DMS 273 (cell line): Measurements from ENCODE around the gene UBE2E3.

ENCODE experiments used
- DNase-seq: peaks from one replicate; lab custom pipeline; 2025; ENCODE audit not compliant: unreplicated experiment; lab: John Stamatoyannopoulos, UW

The UBE2E3 gene

GRCh38 chr2:180978903-180979748 lies 1.3 kb upstream of the UBE2E3 start:
- no peak for DNase-seq

- DNase-seq, result peak; percentile 57
Observed at GRCh38 chr2:180979749-180980105, 678 bp upstream of the UBE2E3 start.

- DNase-seq, result peak; percentile 84
Observed at GRCh38 chr2:180980943-180981911, 822 bp downstream of the UBE2E3 start.

- DNase-seq, result peak; percentile 76
Observed at GRCh38 chr2:180983468-180984242, 3.2 kb downstream of the UBE2E3 start.

- DNase-seq, result peak; percentile 28
Observed at GRCh38 chr2:180985771-180986395, 5.5 kb downstream of the UBE2E3 start.

- DNase-seq, result no peak
Observed at GRCh38 chr2:180987146-180987545, 6.7 kb downstream of the UBE2E3 start.

GRCh38 chr2:180990337-180990736 lies 9.9 kb downstream of the UBE2E3 start:
- DNase-seq, result no peak

- DNase-seq, result no peak
Observed at GRCh38 chr2:180990794-180991193, 10.4 kb downstream of the UBE2E3 start.

GRCh38 chr2:180991361-180991760 lies 11.0 kb downstream of the UBE2E3 start:
- no peak for DNase-seq

- DNase-seq, result no peak
Observed at GRCh38 chr2:180991820-180992219, 11.4 kb downstream of the UBE2E3 start.

GRCh38 chr2:180992994-180993393 lies 12.6 kb downstream of the UBE2E3 start:
- no peak for DNase-seq

- no peak for DNase-seq
Observed at GRCh38 chr2:180999274-180999964, 19.0 kb downstream of the UBE2E3 start.

GRCh38 chr2:181004647-181005325 lies 24.4 kb downstream of the UBE2E3 start:
- peak; percentile 56 for DNase-seq

GRCh38 chr2:181005326-181005655 lies 24.9 kb downstream of the UBE2E3 start:
- DNase-seq, result no peak

GRCh38 chr2:181005809-181006208 lies 25.4 kb downstream of the UBE2E3 start:
- no peak for DNase-seq

- DNase-seq, result no peak
Observed at GRCh38 chr2:181007086-181007837, 26.9 kb downstream of the UBE2E3 start.

- peak; percentile 19 for DNase-seq
Observed at GRCh38 chr2:181008407-181008806, 28.0 kb downstream of the UBE2E3 start.

- DNase-seq, result no peak
Observed at GRCh38 chr2:181021199-181021789, 40.9 kb downstream of the UBE2E3 start.
